GM18519 (cell line): Measurements from ENCODE around the gene DBN1.

Experiments used
- ATAC-seq: cut with Tn5 transposase; IDR thresholded peaks from one replicate; pipeline ENCODE4 v1.9.1; 2021; ENCODE audit warnings: mild to moderate bottlenecking, moderate library complexity; ENCODE audit not compliant: unreplicated experiment, low FRiP score

The DBN1 gene

DNA sequence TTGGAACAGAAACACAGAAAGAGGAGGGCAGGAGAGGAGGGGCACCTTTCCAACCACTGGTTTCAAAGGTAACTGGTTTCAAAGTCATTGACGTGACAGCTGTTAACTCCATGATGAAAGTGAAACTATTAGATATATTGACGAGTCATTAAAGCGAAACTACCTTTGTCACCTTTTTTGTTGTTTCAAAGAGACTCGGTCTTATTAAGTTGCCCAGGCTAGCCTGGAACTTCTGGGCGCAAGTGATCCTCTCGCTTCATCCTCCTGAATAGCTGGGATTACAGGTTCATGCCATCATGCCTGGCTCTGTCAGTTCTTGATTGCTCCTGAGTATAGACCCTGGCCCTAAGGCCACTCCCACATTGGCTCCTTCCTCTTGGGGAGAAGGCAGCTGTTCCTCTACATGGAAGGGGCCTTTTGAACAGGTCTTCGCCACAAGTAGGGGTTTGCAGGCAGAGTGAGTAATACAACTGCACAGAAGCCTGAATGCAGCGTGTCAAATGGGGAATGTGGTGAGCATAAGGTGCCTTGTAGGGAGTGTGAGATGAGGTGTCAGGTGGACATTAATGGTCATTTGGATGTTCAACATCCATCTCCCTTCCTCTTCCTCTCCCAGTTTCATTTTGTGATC is 60.7 kb downstream of the DBN1 start:
- ATAC-seq = no peak

DNA sequence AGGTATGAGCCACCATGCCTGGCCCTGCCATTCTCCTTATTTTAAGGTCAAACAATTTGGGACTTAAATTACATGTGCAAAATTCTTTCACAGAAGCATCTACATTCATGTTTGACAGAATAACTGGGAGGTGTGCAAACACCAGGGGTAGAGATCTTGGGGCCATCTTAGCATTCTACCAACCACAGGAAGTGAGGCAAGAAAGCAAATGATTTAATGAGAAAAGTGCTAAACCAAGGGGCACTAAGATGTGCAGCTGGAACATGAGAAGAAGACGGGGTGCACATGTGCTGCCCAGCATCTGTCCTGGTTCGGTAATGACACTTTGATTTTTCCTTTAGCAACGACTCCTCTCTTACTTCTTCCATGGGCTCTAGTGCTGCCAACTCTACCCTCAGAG is 62.9 kb downstream of the DBN1 start:
- no peak for ATAC-seq

DNA sequence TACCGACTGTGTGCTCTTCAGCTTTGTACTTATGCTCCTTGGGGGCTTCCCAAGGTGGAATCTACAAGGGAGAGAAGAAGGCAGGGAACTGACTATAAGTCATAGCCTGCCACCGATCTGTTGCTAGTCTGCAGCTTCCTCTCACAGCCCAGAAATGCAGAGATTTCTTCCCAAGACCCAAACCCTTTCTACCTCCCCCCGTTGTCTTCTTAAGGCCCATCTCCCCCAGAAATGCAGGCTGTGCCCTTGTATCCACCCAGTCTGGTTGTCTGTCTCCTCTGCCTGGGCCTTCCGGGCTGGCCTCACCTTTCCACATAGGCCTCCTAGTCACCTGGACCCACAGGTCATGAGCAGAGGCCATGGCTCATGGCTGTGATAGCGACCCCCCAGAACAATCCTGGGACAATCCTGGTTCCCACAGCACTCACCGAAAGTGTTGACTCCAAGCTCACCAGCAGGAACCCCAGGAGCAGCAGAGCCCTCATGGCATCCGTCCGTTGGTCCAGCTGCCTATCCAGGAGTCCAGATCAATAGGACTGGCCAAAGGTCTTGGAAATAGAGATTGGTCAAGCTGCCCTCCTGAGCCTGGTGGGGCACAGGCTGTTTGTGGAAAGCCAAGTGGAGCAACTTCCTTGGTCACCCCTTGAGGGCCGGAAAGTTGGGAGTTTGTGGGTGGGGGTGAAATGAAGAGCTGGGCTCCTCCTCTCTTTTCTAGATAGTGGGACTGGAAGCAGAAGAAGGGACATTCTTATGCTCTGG is 64.2 kb downstream of the DBN1 start, which contains the start of gene F12:
F12 (minus strand) TSS at position 522 of the 759 bp plus-strand sequence; CDS start at position 485, 37 bp downstream.
- no peak for ATAC-seq
